ENCODE results near the gene TSPO2.

TSPO2 gene

GRCh38 chr6:41049955-41050354 is 7.7 kb downstream of the TSPO2 start:
- no peak for DNase-seq

GRCh38 chr6:41050536-41050935 is 8.3 kb downstream of the TSPO2 start:
- DNase-seq = no peak

GRCh38 chr6:41051873-41052272 is 9.6 kb downstream of the TSPO2 start:
- DNase-seq = no peak

- DNase-seq = no peak
Observed at GRCh38 chr6:41053041-41053440, 10.8 kb downstream of the TSPO2 start, which contains the start of gene APOBEC2. TSS of gene APOBEC2 (plus strand) at chr6:41053202. CDS start at chr6:41053348, 146 bp downstream.

GRCh38 chr6:41054511-41054910 is 12.2 kb downstream of the TSPO2 start:
- DNase-seq = no peak

GRCh38 chr6:41055149-41055548 is 12.9 kb downstream of the TSPO2 start:
- DNase-seq = no peak

GRCh38 chr6:41056768-41057490 is 14.7 kb downstream of the TSPO2 start:
- no peak for DNase-seq

GRCh38 chr6:41058783-41059181 is 16.5 kb downstream of the TSPO2 start:
- no peak for DNase-seq

GRCh38 chr6:41059556-41059955 is 17.3 kb downstream of the TSPO2 start:
- DNase-seq = no peak

GRCh38 chr6:41061196-41061726 is 19.0 kb downstream of the TSPO2 start:
- DNase-seq = no peak

GRCh38 chr6:41062056-41062455 is 19.8 kb downstream of the TSPO2 start:
- DNase-seq = no peak

- no peak for DNase-seq
Observed at GRCh38 chr6:41063884-41064285, 21.6 kb downstream of the TSPO2 start.

- DNase-seq = no peak
Observed at GRCh38 chr6:41064841-41065240, 22.6 kb downstream of the TSPO2 start.

GRCh38 chr6:41065550-41066026 is 23.3 kb downstream of the TSPO2 start:
- DNase-seq = no peak

GRCh38 chr6:41066867-41067304 is 24.6 kb downstream of the TSPO2 start:
- peak in 49 of 58 donors; percentile 1 to 84 (median 29) for DNase-seq

GRCh38 chr6:41071501-41071922 is 29.2 kb downstream of the TSPO2 start:
- DNase-seq = peak in 1 of 58 donors; percentile 65

- peak; percentile 13 to 100 (median 100) for DNase-seq
Observed at GRCh38 chr6:41071923-41072835, 29.9 kb downstream of the TSPO2 start, which contains the start of gene OARD1. TSS of gene OARD1 (minus strand) at chr6:41072356. CDS start at chr6:41071634, 722 bp downstream.

- DNase-seq = peak in 45 of 58 donors; percentile 99 to 100 (median 100)
Observed at GRCh38 chr6:41072836-41073202, 30.6 kb downstream of the TSPO2 start, which contains the start of gene NFYA. TSS of gene NFYA (plus strand) at chr6:41072974. CDS start at chr6:41079090, 6,116 bp downstream.

GRCh38 chr6:41073203-41073967 is 31.1 kb downstream of the TSPO2 start:
- peak in 56 of 58 donors; percentile 6 to 73 (median 54) for DNase-seq

- DNase-seq = no peak
Observed at GRCh38 chr6:41073968-41074691, 31.9 kb downstream of the TSPO2 start.
